GM23248 (cell line): ENCODE results near the gene AGPAT3. TPM values are rescaled to one million over a fixed set of nuclear protein-coding genes. Genes with fewer than 3 reads are reported as not detected.

Source experiments
- DNase-seq: peaks from one replicate; pipeline ENCODE4 v3.0.0-alpha.2; 2015
- H2AFZ ChIP-seq: fragments of 200-600 bp; sonication (generic); 2 replicates; pipeline ENCODE4 v1.6.1; 2016; ENCODE audit warnings: antibody characterized with exemption
- H3F3A ChIP-seq: fragments of 200-600 bp; sonication (generic); 2 replicates; pipeline ENCODE4 v1.6.1; 2016; ENCODE audit warnings: mild to moderate bottlenecking, antibody characterized with exemption, mixed run types; ENCODE audit not compliant: insufficient read depth
- H3K27ac ChIP-seq: fragments of 200-600 bp; sonication (generic); 2 replicates; pipeline ENCODE4 v1.5.1; 2016; ENCODE audit warnings: mild to moderate bottlenecking
- H3K27me3 ChIP-seq: fragments of 200-600 bp; sonication (generic); replicated peaks from 2 replicates; pipeline ENCODE4 v1.6.1; 2016; ENCODE audit warnings: mild to moderate bottlenecking; ENCODE audit not compliant: insufficient read depth
- H3K36me3 ChIP-seq: fragments of 200-600 bp; sonication (generic); 2 replicates; pipeline ENCODE4 v1.6.1; 2016; ENCODE audit warnings: low read depth, mild to moderate bottlenecking
- H3K4me1 ChIP-seq: fragments of 200-600 bp; sonication (generic); 2 replicates; pipeline ENCODE4 v1.6.1; 2016; ENCODE audit warnings: mild to moderate bottlenecking; ENCODE audit not compliant: insufficient read depth
- H3K4me2 ChIP-seq: fragments of 200-600 bp; sonication (generic); one replicate; pipeline ENCODE4 v1.6.1; 2016; ENCODE audit warnings: mild to moderate bottlenecking; ENCODE audit not compliant: unreplicated experiment
- H3K4me3 ChIP-seq: fragments of 200-600 bp; sonication (generic); 2 replicates; pipeline ENCODE4 v1.5.1; 2016; ENCODE audit warnings: mild to moderate bottlenecking
- H3K79me2 ChIP-seq: fragments of 200-600 bp; sonication (generic); 2 replicates; pipeline ENCODE4 v1.6.1; 2016; ENCODE audit warnings: mild to moderate bottlenecking; ENCODE audit not compliant: insufficient read depth
- H3K9ac ChIP-seq: fragments of 200-600 bp; sonication (generic); 2 replicates; pipeline ENCODE4 v1.6.1; 2016; ENCODE audit warnings: mild to moderate bottlenecking
- H3K9me2 ChIP-seq: fragments of 200-600 bp; sonication (generic); 2 replicates; pipeline ENCODE4 v1.6.1; 2016; ENCODE audit warnings: mixed run types, mild to moderate bottlenecking, moderate library complexity; ENCODE audit not compliant: insufficient read depth
- H3K9me3 ChIP-seq: fragments of 200-600 bp; sonication (generic); one replicate; pipeline ENCODE4 v1.6.1; 2017; ENCODE audit warnings: low read depth
- H4K20me1 ChIP-seq: fragments of 200-600 bp; sonication (generic); 2 replicates; pipeline ENCODE4 v1.6.0; 2016; ENCODE audit not compliant: insufficient read depth
- EZH2 ChIP-seq: fragments of 200-600 bp; sonication (generic); IDR thresholded peaks from 2 replicates; pipeline ENCODE4 v1.6.1; 2018; ENCODE audit warnings: antibody characterized with exemption, mild to moderate bottlenecking; ENCODE audit not compliant: insufficient read depth, poor library complexity, severe bottlenecking
- EZH2phosphoT487 ChIP-seq: fragments of 200-600 bp; sonication (generic); IDR thresholded peaks from 2 replicates; pipeline ENCODE4 v1.6.1; 2018; ENCODE audit warnings: antibody characterized with exemption, moderate library complexity, mild to moderate bottlenecking, low read depth; ENCODE audit not compliant: insufficient read depth
- WGBS, 2 experiments: methylation state at CpG; one replicate each; pipeline ENCODE4 v1.1.6; 2015 to 2017; ENCODE audit warnings: low lambda C conversion rate in 2 of 2, low coverage in 1 of 2; ENCODE audit errors: missing lambda C conversion rate in 2 of 2; 5-methylcytosine and 5-hydroxymethylcytosine counted together
- in situ Hi-C: fragments of 300-500 bp; cut with MboI; formaldehyde crosslinking; loops from 2 replicates; pipeline ENCODE4 v1.15.0; 2020
- polyA plus RNA-seq: library from polyadenylated mRNA; unstranded; fragments of >200 nt; fragmentation: Nextera tagmentation; extraction: Ambion mirVana; gene quantifications from 2 replicates; pipeline ENCODE4 v1.2.1, GENCODE V29; 2016
- total RNA-seq: library from RNA; depleted of rRNA; stranded (reverse); fragments of >200 nt; shearing (Covaris generic); gene quantifications from 2 replicates; pipeline ENCODE4 v1.2.3, GENCODE V29; 2014

Gene AGPAT3
- total and polyA plus RNA-seq, 2 experiments from 2014 or later: 12.3 to 29.3 TPM

GRCh38 chr21:43892334-43892733 lies 27.3 kb downstream of the AGPAT3 start:
- Histone ChIP-seq H2AFZ (no peak overlapping the region), H3K36me3 (no peaks in the 10 kb centered on the region), H3K4me2 (no peak overlapping the region), H3K9ac (no peak overlapping the region), H3K4me3 (no peak overlapping the region), H3K4me1 (no peaks in the 10 kb centered on the region), H3K27me3 (no peaks in the 10 kb centered on the region), H3F3A (no peaks in the 10 kb centered on the region), H3K27ac (no peak overlapping the region), H3K9me2 (no peaks in the 10 kb centered on the region), H4K20me1 (no peaks in the 10 kb centered on the region; the same call in 1 of the 2 replicates), H3K79me2 (peaks cover 64% of the 10 kb centered on the region), H3K9me3 (no peaks in the 10 kb centered on the region)
- in situ Hi-C loops: no loop called here
- TF ChIP-seq EZH2 (no peak), EZH2phosphoT487 (no peak)
- WGBS, 2 experiments: 96% methylated on average over 3 of the region's 3 CpGs
- DNase-seq: no peak

GRCh38 chr21:43892984-43893535 lies 28.0 kb downstream of the AGPAT3 start:
- no peaks in the 10 kb centered on the region for H3K27me3 ChIP-seq
- no peaks in the 10 kb centered on the region for H3K9me3 ChIP-seq
- in situ Hi-C loops: no loop called here
- TF ChIP-seq EZH2phosphoT487 (no peak), EZH2 (no peak)
- H3K36me3 ChIP-seq: no peaks in the 10 kb centered on the region
- no peak overlapping the region for H3K4me3 ChIP-seq
- no peaks in the 10 kb centered on the region for H3F3A ChIP-seq
- H3K27ac ChIP-seq: no peak overlapping the region
- no peak for DNase-seq
- H3K79me2 ChIP-seq: peaks cover 57% of the 10 kb centered on the region
- WGBS, 2 experiments: 96 to 98% methylated on average over 5 of the region's 5 CpGs
- no peak overlapping the region for H3K4me2 ChIP-seq
- no peaks in the 10 kb centered on the region; the same call in 1 of the 2 replicates for H4K20me1 ChIP-seq
- H3K9me2 ChIP-seq: no peaks in the 10 kb centered on the region
- H3K4me1 ChIP-seq: no peaks in the 10 kb centered on the region
- H3K9ac ChIP-seq: no peak overlapping the region
- no peak overlapping the region for H2AFZ ChIP-seq

- in situ Hi-C loops: no loop called here
- TF ChIP-seq EZH2 (no peak), EZH2phosphoT487 (no peak)
- no peaks in the 10 kb centered on the region for H3K9me2 ChIP-seq
- H3K9ac ChIP-seq: no peak overlapping the region
- H3F3A ChIP-seq: no peaks in the 10 kb centered on the region
- no peak overlapping the region for H2AFZ ChIP-seq
- no peaks in the 10 kb centered on the region for H3K36me3 ChIP-seq
- no peak overlapping the region for H3K4me2 ChIP-seq
- no peaks in the 10 kb centered on the region for H3K27me3 ChIP-seq
- H3K4me1 ChIP-seq: no peaks in the 10 kb centered on the region
- H3K27ac ChIP-seq: no peak overlapping the region
- no peaks in the 10 kb centered on the region for H3K9me3 ChIP-seq
- H3K4me3 ChIP-seq: no peak overlapping the region
- no peak for DNase-seq
- 79 to 82% methylated on average over 19 of the region's 19 CpGs for WGBS, 2 experiments
- H4K20me1 ChIP-seq: no peaks in the 10 kb centered on the region; the same call in 1 of the 2 replicates
- H3K79me2 ChIP-seq: peaks cover 51% of the 10 kb centered on the region
These were observed 28.6 kb downstream of the AGPAT3 start for GRCh38 chr21:43893536-43894205.

GRCh38 chr21:43894206-43894577 lies 29.2 kb downstream of the AGPAT3 start:
- in situ Hi-C loops: no loop called here
- WGBS, 2 experiments: 83 to 88% methylated on average over 4 of the region's 4 CpGs
- DNase-seq: no peak
- H4K20me1 ChIP-seq: no peaks in the 10 kb centered on the region; the same call in 1 of the 2 replicates
- no peak for TF ChIP-seq EZH2
- no peak for TF ChIP-seq EZH2phosphoT487
- H2AFZ ChIP-seq: no peak overlapping the region
- H3K79me2 ChIP-seq: peaks cover 49% of the 10 kb centered on the region
- no peak overlapping the region for H3K9ac ChIP-seq
- H3K27ac ChIP-seq: no peak overlapping the region
- H3K9me2 ChIP-seq: no peaks in the 10 kb centered on the region
- H3K9me3 ChIP-seq: no peaks in the 10 kb centered on the region
- no peaks in the 10 kb centered on the region for H3K27me3 ChIP-seq
- no peak overlapping the region for H3K4me3 ChIP-seq
- no peaks in the 10 kb centered on the region for H3K4me1 ChIP-seq
- no peaks in the 10 kb centered on the region for H3K36me3 ChIP-seq
- no peak overlapping the region for H3K4me2 ChIP-seq
- no peaks in the 10 kb centered on the region for H3F3A ChIP-seq
